KG1 (cell line): ENCODE measurements around the gene NLGN1.
"Not testable (repeated sequence)": the region's sequence is repeated elsewhere in the genome, so short reads cannot be mapped to it uniquely, and the experiment has no call there.

Source experiments
- DNase-seq: peaks from one replicate; lab custom pipeline; 2025; lab: John Stamatoyannopoulos, UW

Gene NLGN1

GRCh38 chr3:173397161-173398110 lies at the start of gene NLGN1:
Gene NLGN1 (plus strand): TSS chr3:173397744.
- DNase-seq: peak; percentile 62

DNA sequence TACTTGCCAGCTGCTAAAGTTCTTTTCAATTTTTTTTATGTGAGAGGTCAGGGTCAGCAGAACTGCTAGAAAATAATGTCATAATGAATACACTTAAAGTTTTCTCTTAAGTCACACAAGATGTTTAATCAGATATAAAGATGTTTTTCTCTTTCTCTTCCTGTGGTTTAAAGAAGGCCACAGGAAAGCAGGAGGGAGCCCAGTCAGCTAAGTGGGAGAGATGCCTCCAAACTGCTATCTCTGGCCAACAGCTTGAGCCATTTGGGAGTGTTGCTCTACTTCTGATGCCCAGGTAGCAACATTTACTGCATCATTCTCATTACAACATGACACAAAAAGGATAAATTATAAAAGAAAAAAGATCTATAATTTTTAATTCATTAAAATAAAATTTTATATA lies 45.7 kb upstream of the NLGN1 start:
- DNase-seq: peak; percentile 11

- not testable (repeated sequence) for DNase-seq
Observed at GRCh38 chr3:173353137-173353536, 44.4 kb upstream of the NLGN1 start.

DNA sequence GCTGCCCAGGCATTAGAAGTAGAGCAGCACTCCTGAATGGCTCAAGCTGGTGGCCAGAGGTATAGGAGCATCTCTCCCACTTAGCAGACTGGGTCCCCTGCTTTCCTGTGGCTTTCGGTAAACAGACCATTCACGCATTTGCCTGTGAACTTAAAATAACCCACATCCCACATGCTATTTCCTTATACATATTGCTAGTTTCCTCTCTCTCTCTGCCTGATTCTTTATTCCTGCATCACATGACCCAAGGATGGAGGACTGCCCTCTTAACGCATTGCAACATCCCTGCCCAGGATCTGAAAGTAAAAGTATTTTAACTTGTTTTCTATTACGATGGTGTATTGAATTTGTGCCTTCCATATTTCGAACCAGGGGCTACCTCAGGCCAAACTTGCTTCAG lies 43.4 kb upstream of the NLGN1 start:
- DNase-seq: no peak

DNA sequence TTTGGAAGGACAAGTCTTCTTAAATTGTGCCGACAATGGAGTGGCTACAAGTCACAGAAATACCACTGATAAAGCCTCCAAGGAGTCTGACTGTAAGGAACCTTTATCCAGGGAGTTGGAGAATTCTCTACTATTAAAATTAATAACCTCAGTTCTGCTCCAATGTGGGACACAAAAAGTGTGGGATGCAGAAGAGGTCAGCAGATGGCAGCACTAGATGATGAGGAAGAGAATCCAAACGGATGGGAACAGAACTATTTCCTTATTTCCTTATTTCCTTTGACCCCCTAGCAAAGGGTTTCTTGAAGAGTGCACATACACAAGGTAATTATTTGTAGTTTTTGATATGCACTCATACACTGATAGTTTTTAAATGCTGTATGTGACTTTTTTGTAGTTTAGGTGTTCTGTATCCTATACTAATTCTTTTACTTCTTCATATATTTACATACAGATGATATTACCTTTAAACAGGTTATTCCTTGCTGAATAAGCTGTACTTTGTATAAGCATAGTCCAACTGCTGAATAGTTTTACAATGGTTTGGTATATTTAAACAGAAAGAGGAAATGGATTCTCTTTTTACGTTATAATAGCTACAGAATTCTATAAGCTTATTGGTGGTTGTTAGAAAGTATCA lies 25.6 kb upstream of the NLGN1 start:
- DNase-seq: no peak

DNA sequence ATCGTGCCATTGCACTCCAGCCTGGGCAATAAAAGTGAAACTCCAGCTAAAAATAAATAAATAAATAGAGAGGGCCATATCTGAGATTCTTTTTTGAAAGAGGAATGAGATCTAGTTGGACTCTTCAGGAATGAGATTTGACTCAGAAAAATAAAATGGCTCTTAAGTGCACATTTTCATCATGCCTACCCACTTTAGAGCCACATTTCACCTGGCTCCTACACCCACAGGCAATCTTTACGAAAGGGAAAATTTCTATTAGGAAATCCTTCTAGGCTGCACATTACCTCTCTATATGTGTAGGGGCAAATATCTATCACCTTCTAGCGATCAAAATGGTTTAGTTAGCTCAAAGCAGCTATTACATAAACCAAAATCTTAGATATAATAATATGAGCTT lies 16.9 kb upstream of the NLGN1 start:
- no peak for DNase-seq

- not testable (repeated sequence) for DNase-seq
Observed at GRCh38 chr3:173381936-173382335, 15.6 kb upstream of the NLGN1 start.

DNA sequence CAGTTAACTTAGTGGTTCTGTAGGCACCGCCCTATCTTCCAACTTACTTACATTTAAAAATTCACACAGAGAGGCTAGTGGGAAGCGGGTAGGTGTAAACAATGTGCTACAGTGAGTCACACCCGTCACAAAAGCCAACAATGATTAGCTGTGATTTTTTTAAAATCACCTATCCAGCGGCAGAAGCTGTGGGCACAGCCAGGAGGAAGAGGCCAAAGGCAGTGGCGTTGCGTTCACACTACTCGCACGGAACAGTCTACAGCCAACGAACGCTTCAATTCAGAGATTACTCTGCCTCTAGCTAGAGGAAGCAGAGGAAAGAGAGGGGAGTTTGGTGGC lies 2.5 kb upstream of the NLGN1 start:
- no peak for DNase-seq

- peak; percentile 68 for DNase-seq
Observed at GRCh38 chr3:173395412-173396181, 1.9 kb upstream of the NLGN1 start.

DNA sequence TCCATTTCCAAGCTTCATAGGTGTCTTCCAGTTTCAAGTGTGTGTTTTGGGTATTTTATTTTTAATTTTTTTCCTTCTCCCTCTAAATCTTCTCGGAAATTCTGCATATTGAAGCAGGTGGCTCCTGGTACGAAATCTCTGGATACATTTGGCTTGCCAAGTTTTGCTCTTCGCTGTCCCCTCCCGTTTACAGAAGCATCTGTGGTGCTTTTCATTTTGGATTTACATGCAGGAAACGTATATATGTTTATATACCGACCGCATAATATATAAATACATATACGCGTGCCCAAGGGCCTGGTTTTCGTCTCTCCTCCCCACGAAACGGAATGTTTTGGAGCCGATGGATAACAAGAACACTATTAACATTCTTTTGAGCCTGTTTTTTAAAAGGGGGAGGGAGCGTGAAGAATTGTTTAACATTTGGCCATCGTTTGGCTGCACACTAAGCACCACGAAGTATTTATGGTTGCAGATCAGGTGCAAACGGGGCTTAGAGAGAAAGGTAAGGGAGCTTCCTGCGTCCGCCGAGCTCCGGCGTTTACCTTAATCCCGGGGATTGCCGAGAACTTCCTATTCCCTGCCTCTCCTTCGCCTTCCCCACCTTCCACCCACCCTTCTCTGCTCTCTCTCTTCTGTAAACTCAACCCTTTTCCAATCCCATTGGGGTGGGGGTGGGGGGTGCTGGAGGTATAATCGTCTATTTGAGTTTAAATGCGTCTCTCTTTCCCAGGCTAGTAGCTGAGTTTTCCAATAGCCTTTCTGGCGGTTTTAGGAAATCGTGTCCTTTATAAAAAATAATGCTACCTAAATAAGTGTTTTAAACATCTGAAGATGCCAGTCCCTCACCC lies 1.1 kb upstream of the NLGN1 start:
- no peak for DNase-seq

GRCh38 chr3:173398111-173398479 lies 551 bp downstream of the NLGN1 start:
- DNase-seq: no peak

DNA sequence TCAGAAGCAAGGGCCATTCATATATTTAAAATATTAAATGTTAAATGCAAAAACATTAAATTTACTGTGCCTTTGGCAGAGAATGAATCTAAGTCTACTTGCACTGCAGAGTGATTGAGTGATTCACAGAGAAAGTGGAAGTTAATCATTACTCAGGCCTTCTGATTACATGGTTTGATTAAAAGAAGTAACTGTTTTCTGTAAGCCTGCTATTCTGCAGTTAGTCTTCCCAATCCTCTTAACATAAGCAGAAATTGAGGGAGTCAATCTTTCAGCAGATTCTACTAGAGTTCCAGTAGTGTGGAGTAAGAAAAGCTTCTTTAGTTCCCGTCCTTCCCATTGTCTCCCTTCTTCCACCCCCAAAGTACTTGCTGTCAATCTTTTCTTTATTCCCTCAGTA lies 1.5 kb downstream of the NLGN1 start:
- DNase-seq: no peak

GRCh38 chr3:173401369-173401768 lies 3.8 kb downstream of the NLGN1 start:
- DNase-seq: no peak

DNA sequence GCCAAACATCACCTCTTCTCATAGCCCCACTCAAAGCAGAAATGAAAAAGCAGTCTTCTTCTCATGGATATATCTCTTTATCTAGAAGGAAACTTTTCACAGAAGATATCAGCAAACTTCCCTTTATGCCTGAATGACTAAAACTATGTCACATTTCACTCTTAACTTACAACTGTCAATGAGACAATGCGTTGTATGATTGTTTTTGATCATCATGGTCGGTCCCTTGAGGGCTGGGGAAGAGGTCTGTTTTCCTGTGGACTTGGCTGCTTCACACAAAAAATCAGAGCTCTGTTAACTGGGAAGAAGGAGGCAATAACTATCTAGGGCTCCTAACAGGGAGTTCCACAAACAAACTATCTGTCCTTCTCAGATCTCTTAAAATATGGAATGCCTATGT lies 5.1 kb downstream of the NLGN1 start:
- no peak for DNase-seq

GRCh38 chr3:173403376-173403775 lies 5.8 kb downstream of the NLGN1 start:
- DNase-seq: no peak

GRCh38 chr3:173404156-173404555 lies 6.6 kb downstream of the NLGN1 start:
- DNase-seq: no peak

GRCh38 chr3:173410436-173410835 lies 12.9 kb downstream of the NLGN1 start:
- no peak for DNase-seq

DNA sequence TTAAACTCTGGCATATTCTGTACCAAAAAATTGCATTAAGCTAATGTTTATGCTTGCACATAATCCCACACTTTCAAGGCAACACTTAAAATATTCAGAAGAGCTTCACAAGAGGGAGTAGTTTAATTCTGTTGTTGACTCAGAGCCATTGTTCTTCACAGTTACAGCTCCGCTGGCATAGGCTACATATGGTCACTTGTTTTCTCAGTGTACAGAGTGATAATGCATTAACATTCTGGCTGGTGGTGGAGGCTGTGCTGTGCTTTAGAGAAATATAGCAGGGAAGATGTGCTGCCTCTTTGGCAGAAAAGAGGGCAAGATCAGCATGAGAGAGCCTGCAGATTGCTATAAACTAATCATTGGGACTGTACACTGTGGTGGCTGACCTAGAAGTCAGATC lies 13.3 kb downstream of the NLGN1 start:
- no peak for DNase-seq

DNA sequence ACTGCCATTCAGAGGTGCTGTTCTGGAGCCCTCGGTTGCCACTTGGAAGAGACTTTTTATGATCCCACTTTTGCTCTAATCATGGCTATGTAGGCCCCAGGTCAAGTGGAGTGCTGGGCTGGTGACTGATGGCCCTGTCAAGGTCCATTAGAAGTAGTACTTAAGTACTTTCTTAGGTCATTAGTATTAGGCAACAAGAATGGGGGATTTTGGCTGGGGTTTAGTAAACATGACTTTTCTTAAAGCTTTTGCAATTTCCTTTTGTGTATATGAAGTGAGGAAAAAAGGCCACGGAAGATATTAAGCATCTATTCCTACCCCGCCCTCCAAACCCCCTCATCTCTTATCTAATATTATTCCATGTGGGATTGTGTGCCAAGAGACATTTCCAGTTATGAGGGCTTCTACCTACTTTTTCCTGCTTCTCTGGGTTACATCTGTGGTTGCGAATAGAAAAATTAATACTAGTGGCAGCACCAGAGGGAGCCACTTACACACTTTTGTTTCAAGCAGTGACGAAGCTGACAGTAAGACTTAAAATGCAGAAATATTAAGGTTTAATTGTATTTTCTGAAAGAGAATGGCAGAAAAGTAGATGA lies 13.9 kb downstream of the NLGN1 start:
- peak; percentile 10 for DNase-seq

DNA sequence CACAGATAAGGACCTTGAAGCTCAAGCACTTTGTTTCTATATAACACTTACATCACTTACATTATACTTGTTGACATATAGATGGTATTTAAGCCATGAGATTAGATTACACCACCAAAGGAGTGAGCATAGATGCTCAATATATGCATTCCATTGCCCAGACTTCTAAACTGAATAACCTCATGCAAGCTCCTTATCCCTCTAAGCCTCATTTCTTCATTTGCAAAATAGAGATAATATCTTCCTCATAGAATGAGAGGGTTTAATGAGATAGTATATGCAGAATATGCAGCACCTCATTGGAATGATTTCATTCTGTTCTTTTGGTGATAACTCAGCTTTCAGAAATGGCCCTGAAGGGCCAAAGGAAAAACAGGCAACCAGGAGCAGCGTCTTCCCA lies 18.5 kb downstream of the NLGN1 start:
- no peak for DNase-seq

- DNase-seq: no peak
Observed at GRCh38 chr3:173429076-173429475, 31.5 kb downstream of the NLGN1 start.
